GM10266 (cell line): ENCODE data around the gene RTRAF.

ENCODE experiments used
- DNase-seq: peaks from one replicate; pipeline ENCODE4 v3.0.0; 2012; ENCODE audit errors: extremely low spot score
- CTCF ChIP-seq: IDR thresholded peaks from 2 replicates; pipeline ENCODE4 v1.5.1; 2012; ENCODE audit warnings: mild to moderate bottlenecking, low read depth; ENCODE audit not compliant: control insufficient read depth, insufficient read depth; ENCODE audit errors: missing control alignments

The RTRAF gene

GRCh38 chr14:52049271-52049670 lies 59.9 kb downstream of the RTRAF start:
- no peak for DNase-seq
- no peak for TF ChIP-seq CTCF

- no peak for TF ChIP-seq CTCF
- no peak for DNase-seq
Measured at GRCh38 chr14:52049721-52050588, 60.6 kb downstream of the RTRAF start.

- no peak for TF ChIP-seq CTCF
- DNase-seq: no peak
Measured at GRCh38 chr14:52051251-52051650, 61.9 kb downstream of the RTRAF start.

DNA sequence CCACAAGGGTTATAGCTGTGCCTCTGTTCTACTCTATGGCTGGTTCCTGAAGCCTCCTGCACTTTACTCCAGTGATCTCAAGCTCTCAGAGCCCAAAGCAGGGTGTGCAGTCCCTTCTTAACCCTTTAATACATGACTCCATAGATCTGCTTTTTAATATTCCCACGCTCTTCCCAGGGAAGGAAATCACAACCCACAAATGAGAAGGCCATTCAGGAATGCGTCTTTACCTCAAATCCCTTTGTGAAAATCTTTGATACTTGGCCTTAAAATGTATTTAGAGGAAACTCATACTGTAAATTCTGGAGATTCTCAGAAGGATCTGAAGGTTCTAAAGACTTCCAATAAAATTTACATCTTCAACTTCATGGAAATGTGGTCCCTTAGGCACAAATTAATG lies 62.5 kb downstream of the RTRAF start:
- no peak for DNase-seq
- TF ChIP-seq CTCF: no peak

DNA sequence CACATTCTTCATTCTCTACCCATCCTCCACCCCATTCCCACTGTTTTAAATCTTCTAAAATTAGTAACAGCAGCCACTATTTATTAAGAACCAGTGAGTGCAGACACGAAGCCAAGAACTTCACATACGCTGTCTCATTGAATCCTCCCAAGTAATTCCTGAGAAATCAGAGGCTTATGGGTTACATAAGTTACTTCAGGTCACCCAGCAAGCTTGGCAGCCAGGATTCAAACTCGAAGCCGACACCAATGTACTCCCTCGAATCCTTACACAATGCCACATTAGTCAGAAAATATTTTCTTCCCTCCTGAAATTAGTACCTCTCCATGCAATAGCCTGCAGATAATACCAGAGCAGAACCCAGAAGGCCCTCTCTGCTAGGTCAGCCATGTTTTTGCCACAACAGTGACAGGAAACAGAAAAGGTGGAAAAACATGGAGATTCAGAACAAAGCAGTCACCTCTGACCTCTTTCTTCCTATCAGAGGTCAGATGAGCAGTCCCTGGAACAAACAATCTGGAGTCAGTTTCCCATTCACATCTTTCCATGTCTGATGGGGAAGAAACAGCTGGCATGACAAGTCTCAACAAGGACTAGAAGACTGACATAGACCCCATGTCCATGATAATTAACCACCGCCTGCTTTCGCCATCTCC lies 63.1 kb downstream of the RTRAF start:
- DNase-seq: no peak

GRCh38 chr14:52053044-52053443 lies 63.7 kb downstream of the RTRAF start:
- TF ChIP-seq CTCF: no peak

More for the DNA sequence above, 63.1 kb downstream of the RTRAF start:
- TF ChIP-seq CTCF: no peak

DNA sequence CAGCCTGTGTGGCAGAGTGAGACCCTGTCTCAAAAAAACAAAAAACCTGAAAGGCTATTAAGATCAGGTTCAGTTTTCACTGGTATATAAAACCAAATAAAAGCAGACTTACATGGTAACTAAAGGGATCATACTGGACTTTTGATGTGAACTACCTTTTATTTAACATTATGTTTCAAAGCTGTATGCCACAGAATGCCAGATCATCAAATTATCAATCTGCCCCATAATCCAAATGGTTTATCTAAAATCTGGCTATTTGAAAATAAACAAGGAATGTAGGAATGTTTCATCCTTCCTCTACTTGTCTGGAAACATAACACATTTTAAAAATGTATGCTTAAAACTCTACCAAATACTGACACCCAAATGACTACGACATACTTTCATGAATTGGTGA lies 65.3 kb downstream of the RTRAF start:
- no peak for DNase-seq
- no peak for TF ChIP-seq CTCF

More at GRCh38 chr14:52053044-52053443, 63.7 kb downstream of the RTRAF start:
- no peak for DNase-seq
